Vagina (tissue), 2 donors: ENCODE measurements around the gene ACSL3. TPM values are rescaled to one million over a fixed set of nuclear protein-coding genes. Genes with fewer than 3 reads are reported as not detected.

Experiments
- DNase-seq, 2 donors: peaks; one replicate each; pipeline ENCODE4 v3.0.0-alpha.2; 2017; ENCODE audit errors: extremely low spot score in 2 of 2
- H3K27ac ChIP-seq: fragments of 200-600 bp; sonication (generic); one replicate; pipeline ENCODE4 v1.5.1; 2019
- H3K27me3 ChIP-seq: fragments of 200-600 bp; sonication (generic); one replicate; pipeline ENCODE4 v1.5.1; 2019
- H3K36me3 ChIP-seq, 2 donors: fragments of 200-600 bp; sonication (generic); one replicate each; pipeline ENCODE4 v1.5.1; 2017 to 2019
- H3K4me1 ChIP-seq: fragments of 200-600 bp; sonication (generic); one replicate; pipeline ENCODE4 v1.5.1; 2019
- H3K4me3 ChIP-seq, 2 donors: fragments of 200-600 bp; sonication (generic); 1 replicate in 1 of 2; 2 replicates in 1 of 2; pipeline ENCODE4 v1.5.1; 2016 to 2019
- H3K9me3 ChIP-seq: fragments of 200-600 bp; sonication (generic); one replicate; pipeline ENCODE4 v1.5.1; 2019
- POLR2A ChIP-seq, 2 donors: fragments of 450-650 bp; IDR thresholded peaks; one replicate each; pipeline ENCODE4 v1.6.1; 2017; ENCODE audit warnings: antibody characterized with exemption in 2 of 2, mild to moderate bottlenecking in 2 of 2, moderate library complexity in 2 of 2
- POLR2AphosphoS5 ChIP-seq, 2 donors: sonication (generic); formaldehyde crosslinking; IDR thresholded peaks; one replicate each; pipeline ENCODE4 v1.9.0; 2017; ENCODE audit warnings: antibody characterized with exemption in 2 of 2, mild to moderate bottlenecking in 2 of 2, low read depth in 1 of 2; ENCODE audit not compliant: insufficient read depth in 1 of 2
- intact Hi-C: fragments of 100-400 bp; cut with DNase I; formaldehyde crosslinking; loops from one replicate; pipeline ENCODE4 v1.15.1; 2023
- total RNA-seq: library from RNA; depleted of rRNA; stranded (reverse); fragments of >200 nt; gene quantifications from one replicate; pipeline ENCODE4 v1.2.3, GENCODE V29; 2016
- TF ChIP-seq, protein P1 (sequence below), 3 experiments: fragments of 450-650 bp in 2 of 3; fragments of 200-600 bp in 1 of 3; sonication (generic) in 1 of 3; IDR thresholded peaks; one replicate each; pipeline ENCODE4 v1.5.1; 2017 to 2019; ENCODE audit warnings: antibody characterized with exemption in 3 of 3, mild to moderate bottlenecking in 2 of 3, moderate library complexity in 2 of 3

Gene ACSL3
- total RNA-seq, 1 donor from 2014 or later, result 60.4 TPM

DNA sequence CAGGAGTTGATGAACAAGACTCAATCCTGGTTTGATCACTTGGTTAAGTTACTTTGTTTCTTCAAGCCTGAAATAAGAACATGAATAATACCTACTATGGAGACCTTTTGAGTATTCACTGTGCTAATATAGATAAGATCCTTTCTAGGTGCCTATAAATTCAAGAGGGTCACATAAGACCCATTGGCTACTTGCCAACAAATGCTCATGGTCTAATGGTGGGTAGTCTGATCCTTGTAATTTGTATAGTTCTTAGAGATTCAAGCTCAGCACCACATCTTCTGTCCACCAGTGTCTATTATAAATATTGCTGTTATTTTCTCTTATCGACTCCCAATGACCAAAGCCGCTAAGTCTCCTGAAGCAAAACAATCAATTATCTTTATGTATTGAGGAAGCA is 27.4 kb upstream of the ACSL3 start:
- intact Hi-C loops, result no loop called here
- TF ChIP-seq POLR2AphosphoS5 (IDR thresholded peaks at IDR 0.05; ENCODE audit: insufficient read depth in 1 of 2, low read depth in 1 of 2), result no peak
- TF ChIP-seq, protein P1, sequence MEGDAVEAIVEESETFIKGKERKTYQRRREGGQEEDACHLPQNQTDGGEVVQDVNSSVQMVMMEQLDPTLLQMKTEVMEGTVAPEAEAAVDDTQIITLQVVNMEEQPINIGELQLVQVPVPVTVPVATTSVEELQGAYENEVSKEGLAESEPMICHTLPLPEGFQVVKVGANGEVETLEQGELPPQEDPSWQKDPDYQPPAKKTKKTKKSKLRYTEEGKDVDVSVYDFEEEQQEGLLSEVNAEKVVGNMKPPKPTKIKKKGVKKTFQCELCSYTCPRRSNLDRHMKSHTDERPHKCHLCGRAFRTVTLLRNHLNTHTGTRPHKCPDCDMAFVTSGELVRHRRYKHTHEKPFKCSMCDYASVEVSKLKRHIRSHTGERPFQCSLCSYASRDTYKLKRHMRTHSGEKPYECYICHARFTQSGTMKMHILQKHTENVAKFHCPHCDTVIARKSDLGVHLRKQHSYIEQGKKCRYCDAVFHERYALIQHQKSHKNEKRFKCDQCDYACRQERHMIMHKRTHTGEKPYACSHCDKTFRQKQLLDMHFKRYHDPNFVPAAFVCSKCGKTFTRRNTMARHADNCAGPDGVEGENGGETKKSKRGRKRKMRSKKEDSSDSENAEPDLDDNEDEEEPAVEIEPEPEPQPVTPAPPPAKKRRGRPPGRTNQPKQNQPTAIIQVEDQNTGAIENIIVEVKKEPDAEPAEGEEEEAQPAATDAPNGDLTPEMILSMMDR (IDR thresholded peaks at IDR 0.05), result no peak
- no peak for TF ChIP-seq POLR2A (IDR thresholded peaks at IDR 0.05)

DNA sequence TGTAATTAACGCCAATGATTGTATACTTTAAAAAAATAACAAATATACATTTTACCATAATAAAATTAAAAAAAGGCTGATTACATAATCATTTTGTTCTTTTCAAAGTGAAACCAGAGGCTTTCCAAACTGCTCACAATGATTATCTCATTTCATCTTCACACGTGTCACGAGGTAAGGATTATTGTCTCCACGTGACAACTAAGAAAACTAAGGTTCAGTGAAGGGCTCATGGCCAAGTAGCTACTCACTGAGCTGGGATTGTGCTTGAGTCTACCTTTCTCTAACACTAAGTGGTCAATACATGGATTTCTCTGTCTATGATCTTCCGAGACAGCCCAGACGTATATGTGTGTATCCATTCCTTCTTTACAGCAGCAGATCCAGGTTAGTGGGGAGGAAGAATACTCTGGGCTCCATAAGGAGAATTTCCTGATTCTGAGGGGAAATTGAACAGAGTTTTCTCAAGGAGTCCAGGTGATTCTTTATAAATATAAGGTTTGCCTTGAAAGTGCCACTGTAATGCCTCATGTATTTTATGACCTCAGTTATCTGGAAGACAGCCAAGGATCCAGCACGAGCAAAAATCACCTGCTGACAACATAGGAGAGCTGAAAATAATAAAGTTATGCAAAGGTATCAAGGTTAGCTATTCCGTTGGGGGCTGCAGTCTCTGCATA is 25.6 kb upstream of the ACSL3 start:
- Histone ChIP-seq H3K36me3 (no peaks in the 10 kb centered on the region), H3K27ac (no peak overlapping the region), H3K27me3 (no peaks in the 10 kb centered on the region), H3K4me1 (no peaks in the 10 kb centered on the region), H3K4me3 (no peak overlapping the region), H3K9me3 (no peaks in the 10 kb centered on the region)
- TF ChIP-seq, protein P1 (IDR thresholded peaks at IDR 0.05), result no peak
- TF ChIP-seq POLR2A (IDR thresholded peaks at IDR 0.05), result no peak
- TF ChIP-seq POLR2AphosphoS5 (IDR thresholded peaks at IDR 0.05; ENCODE audit: insufficient read depth in 1 of 2, low read depth in 1 of 2), result peak in 1 of 2 donors; percentile 13
- no peak for DNase-seq
- intact Hi-C loops, result no loop called here

More for the DNA sequence above, 27.4 kb upstream of the ACSL3 start:
- H3K27me3 ChIP-seq, result no peaks in the 10 kb centered on the region
- H3K27ac ChIP-seq, result no peak overlapping the region
- no peaks in the 10 kb centered on the region for H3K9me3 ChIP-seq
- no peaks in the 10 kb centered on the region for H3K36me3 ChIP-seq
- H3K4me3 ChIP-seq, result no peak overlapping the region
- no peak for DNase-seq
- H3K4me1 ChIP-seq, result no peaks in the 10 kb centered on the region

DNA sequence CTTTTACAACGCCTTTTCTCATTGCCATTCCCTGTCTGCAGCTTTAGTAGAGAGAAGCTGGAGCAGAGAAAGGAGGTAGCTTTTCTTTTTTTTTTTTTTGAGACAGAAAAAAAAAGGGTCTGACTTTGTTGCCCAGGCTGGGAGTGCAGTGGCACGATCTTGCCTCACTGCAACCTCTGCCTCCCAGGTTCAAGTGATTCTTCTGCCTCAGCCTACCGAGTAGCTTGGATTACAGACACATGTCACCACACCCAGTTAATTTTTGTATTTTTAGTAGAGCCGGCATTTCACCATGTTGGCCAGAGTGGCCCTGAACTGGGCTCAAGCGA is 25.0 kb upstream of the ACSL3 start:
- Histone ChIP-seq H3K4me1 (no peaks in the 10 kb centered on the region), H3K27me3 (no peaks in the 10 kb centered on the region), H3K4me3 (no peak overlapping the region), H3K27ac (no peak overlapping the region), H3K9me3 (no peaks in the 10 kb centered on the region), H3K36me3 (no peaks in the 10 kb centered on the region)
- DNase-seq, result no peak
- TF ChIP-seq, protein P1 (IDR thresholded peaks at IDR 0.05), result no peak
- TF ChIP-seq POLR2AphosphoS5 (IDR thresholded peaks at IDR 0.05; ENCODE audit: insufficient read depth in 1 of 2, low read depth in 1 of 2) (no peak), POLR2A (IDR thresholded peaks at IDR 0.05) (no peak)
- intact Hi-C loops, result no loop called here

DNA sequence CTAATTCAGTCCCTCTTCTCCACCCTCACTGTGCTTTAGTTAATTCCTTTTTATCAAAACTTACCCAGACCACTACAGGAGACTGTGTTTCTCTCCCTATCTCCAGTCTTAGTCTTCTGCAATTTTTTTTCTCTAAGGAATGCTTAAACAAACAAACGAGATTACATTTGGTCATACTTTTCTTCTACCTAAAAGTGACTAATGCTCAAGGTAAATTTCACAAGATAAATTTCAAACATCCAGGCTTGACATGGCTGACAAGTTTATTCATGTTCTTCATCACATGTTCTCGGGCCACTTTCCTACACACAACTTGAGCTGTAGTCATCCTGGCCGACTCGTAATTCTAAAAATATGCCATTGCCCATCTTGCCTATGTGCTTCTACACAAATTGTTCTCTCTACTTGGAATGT is 23.2 kb upstream of the ACSL3 start:
- TF ChIP-seq POLR2AphosphoS5 (IDR thresholded peaks at IDR 0.05; ENCODE audit: insufficient read depth in 1 of 2, low read depth in 1 of 2), result peak in 1 of 2 donors; percentile 87
- no peak for TF ChIP-seq POLR2A (IDR thresholded peaks at IDR 0.05)
- TF ChIP-seq, protein P1 (IDR thresholded peaks at IDR 0.05), result no peak
- H3K27ac ChIP-seq, result no peak overlapping the region
- no peaks in the 10 kb centered on the region for H3K4me1 ChIP-seq
- no peak overlapping the region for H3K4me3 ChIP-seq
- no peaks in the 10 kb centered on the region for H3K27me3 ChIP-seq
- DNase-seq, result no peak
- H3K36me3 ChIP-seq, result no peaks in the 10 kb centered on the region
- intact Hi-C loops, result no loop called here
- no peaks in the 10 kb centered on the region for H3K9me3 ChIP-seq

DNA sequence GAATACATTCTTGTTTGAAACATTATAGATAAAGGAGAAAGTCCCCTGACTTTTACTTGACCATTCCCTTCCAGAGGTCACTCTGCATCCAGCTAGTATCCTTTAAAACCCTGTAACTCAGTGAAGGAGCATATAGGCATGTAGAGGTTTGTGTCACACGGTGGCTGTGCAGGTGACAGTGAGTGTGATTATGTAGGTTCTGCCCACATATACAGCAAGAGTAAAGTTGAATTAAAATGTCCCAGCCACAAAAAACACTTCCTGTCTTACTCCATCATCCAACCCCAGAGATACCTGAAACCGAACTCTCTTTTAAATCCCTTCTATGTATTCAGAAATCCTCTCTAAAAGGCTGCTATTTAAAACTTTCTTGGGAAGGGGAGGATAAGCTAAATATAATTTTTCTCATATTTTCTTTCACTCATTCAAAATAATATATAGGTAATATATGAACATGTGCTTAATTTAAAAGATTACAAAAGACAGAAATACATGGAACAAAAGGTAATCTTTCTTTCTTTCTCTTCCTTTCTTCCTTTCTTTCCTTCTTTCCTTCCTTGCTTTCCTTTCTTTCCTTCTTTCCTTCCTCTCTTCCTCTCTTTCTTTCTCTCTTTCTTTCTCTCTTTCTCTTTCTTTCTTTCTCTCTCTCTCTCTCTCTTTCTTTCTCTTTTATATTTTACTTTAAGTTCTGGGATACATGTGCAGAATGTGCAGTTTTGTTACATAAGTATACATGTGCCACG is 20.6 kb upstream of the ACSL3 start:
- Histone ChIP-seq H3K9me3 (no peaks in the 10 kb centered on the region), H3K4me1 (no peaks in the 10 kb centered on the region), H3K27ac (no peak overlapping the region), H3K4me3 (no peak overlapping the region), H3K36me3 (no peaks in the 10 kb centered on the region), H3K27me3 (no peaks in the 10 kb centered on the region)
- intact Hi-C loops, result no loop called here
- TF ChIP-seq POLR2A (IDR thresholded peaks at IDR 0.05) (no peak), POLR2AphosphoS5 (IDR thresholded peaks at IDR 0.05; ENCODE audit: insufficient read depth in 1 of 2, low read depth in 1 of 2) (no peak)
- TF ChIP-seq, protein P1 (IDR thresholded peaks at IDR 0.05), result no peak
- DNase-seq, result no peak
